DOHH2 (cell line): ENCODE measurements around the gene NSMCE1.

Experiments
- CTCF ChIP-seq: fragments of 200-600 bp; sonication (generic); IDR thresholded peaks from one replicate; pipeline ENCODE4 v1.5.1; 2014; ENCODE audit warnings: antibody characterized with exemption, mild to moderate bottlenecking, low read depth, low read length; ENCODE audit not compliant: poor library complexity, severe bottlenecking
- EZH2phosphoT487 ChIP-seq: fragments of 200-600 bp; sonication (generic); IDR thresholded peaks from 2 replicates; pipeline ENCODE4 v1.6.1; 2017; ENCODE audit warnings: borderline replicate concordance, mild to moderate bottlenecking, antibody characterized with exemption, low read length, moderate library complexity, mixed read lengths

- no peak for TF ChIP-seq CTCF
- TF ChIP-seq EZH2phosphoT487: no peak
These were observed 22.1 kb downstream of the NSMCE1 start for GRCh38 chr16:27246439-27246838.
